Ascending aorta (tissue), 2 donors: ENCODE results near the gene HMGB3. TPM values are rescaled to one million over a fixed set of nuclear protein-coding genes. Genes with fewer than 3 reads are reported as not detected.

Source experiments
- DNase-seq, 2 donors: peaks; one replicate each; pipeline ENCODE4 v3.0.0-alpha.2; 2019; ENCODE audit warnings: low spot score in 2 of 2
- H3K27ac ChIP-seq, 2 donors: fragments of 200-600 bp; sonication (generic); one replicate each; pipeline ENCODE4 v1.5.1; 2016 to 2017; ENCODE audit warnings: mild to moderate bottlenecking in 1 of 2
- H3K27me3 ChIP-seq: fragments of 200-600 bp; sonication (generic); one replicate; pipeline ENCODE4 v1.5.1; 2017
- H3K36me3 ChIP-seq, 2 donors: fragments of 200-600 bp; sonication (generic); one replicate each; pipeline ENCODE4 v1.5.1; 2016
- H3K4me1 ChIP-seq, 2 donors: fragments of 200-600 bp; sonication (generic); one replicate each; pipeline ENCODE4 v1.5.1; 2016 to 2017; ENCODE audit warnings: mild to moderate bottlenecking in 1 of 2
- H3K4me3 ChIP-seq, 2 donors: fragments of 200-600 bp; sonication (generic); one replicate each; pipeline ENCODE4 v1.5.1; 2016 to 2017; ENCODE audit warnings: mild to moderate bottlenecking in 1 of 2
- H3K9me3 ChIP-seq, 2 donors: fragments of 200-600 bp; sonication (generic); one replicate each; pipeline ENCODE4 v1.5.1; 2016
- CTCF ChIP-seq, 3 experiments: fragments of 200-600 bp in 2 of 3; fragments of 450-650 bp in 1 of 3; sonication (generic) in 2 of 3; IDR thresholded peaks; one replicate each; pipeline ENCODE4 v1.5.1; 2016 to 2019; ENCODE audit warnings: antibody characterized with exemption in 3 of 3, mild to moderate bottlenecking in 1 of 3, moderate library complexity in 1 of 3
- intact Hi-C: fragments of 100-400 bp; cut with DNase I; formaldehyde crosslinking; loops from one replicate; pipeline ENCODE4 v1.15.1; 2023
- total RNA-seq: library from RNA; depleted of rRNA; stranded (reverse); fragments of >200 nt; gene quantifications from one replicate; pipeline ENCODE4 v1.1.0, GENCODE V29; 2016

Gene HMGB3
- total RNA-seq, 1 donor from 2014 or later, result 0.21 TPM

DNA sequence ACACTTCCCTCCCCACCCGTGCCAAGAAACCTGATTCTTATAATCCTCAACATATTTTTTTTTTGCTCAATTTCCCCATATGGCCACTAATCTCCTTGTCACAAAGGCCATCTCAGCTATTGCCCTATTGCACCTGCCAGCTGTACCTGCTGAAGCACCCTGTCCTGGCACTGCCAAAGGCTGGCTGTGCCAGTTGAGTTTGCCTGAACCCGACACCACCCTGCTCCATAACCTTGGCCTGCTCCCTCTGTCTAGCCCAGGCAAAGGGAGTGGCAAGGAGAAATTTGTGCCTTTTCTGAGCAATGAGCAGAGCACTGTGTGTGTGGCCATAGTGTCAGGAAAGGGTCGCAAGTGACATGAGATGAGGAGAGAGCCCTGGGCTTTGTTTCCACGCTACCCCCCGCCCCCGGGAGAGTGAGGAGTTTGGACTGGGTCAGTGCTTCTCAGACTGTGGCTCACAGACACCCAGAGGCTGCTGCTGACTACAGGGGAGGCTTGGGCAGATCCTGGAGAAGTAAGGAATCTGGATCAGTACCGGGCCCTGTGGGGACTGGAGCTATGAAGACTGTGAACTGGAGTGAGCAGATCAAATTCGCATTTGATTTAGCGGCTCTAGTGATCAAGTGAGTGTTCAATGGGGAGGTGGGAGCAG, 42.2 kb upstream of the HMGB3 start:
- Histone ChIP-seq H3K4me1 (no peaks in the 10 kb centered on the region), H3K4me3 (no peak overlapping the region), H3K36me3 (no peaks in the 10 kb centered on the region), H3K9me3 (no peaks in the 10 kb centered on the region), H3K27me3 (no peaks in the 10 kb centered on the region), H3K27ac (no peak overlapping the region)
- TF ChIP-seq CTCF (IDR thresholded peaks at IDR 0.05), result no peak
- intact Hi-C loops, result no loop called here
- DNase-seq, result no peak

DNA sequence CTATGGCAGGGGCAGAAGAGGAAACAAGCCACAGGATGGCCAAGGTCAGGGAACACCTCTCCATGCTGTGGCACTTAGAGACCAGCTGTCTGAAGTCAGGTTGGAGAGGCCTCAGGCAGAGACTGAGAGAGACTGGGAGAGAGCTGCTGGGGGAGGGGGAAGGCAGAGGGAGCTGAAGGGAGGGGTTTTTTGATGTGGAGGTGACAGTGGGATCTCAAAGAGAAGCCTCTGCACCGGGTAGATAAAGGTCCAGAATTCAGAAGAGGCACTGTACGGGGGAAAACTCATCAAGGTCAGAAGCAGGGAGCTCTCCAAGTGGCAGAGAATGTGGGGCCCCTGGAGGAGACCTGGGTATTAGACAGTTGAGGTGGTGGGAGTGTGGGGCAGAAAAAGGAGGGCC, 41.6 kb upstream of the HMGB3 start:
- Histone ChIP-seq H3K4me1 (no peaks in the 10 kb centered on the region), H3K27ac (no peak overlapping the region), H3K9me3 (no peaks in the 10 kb centered on the region), H3K27me3 (no peaks in the 10 kb centered on the region), H3K4me3 (no peak overlapping the region), H3K36me3 (no peaks in the 10 kb centered on the region)
- intact Hi-C loops, result no loop called here
- no peak for TF ChIP-seq CTCF (IDR thresholded peaks at IDR 0.05)
- DNase-seq, result no peak

- Histone ChIP-seq H3K4me3 (no peak overlapping the region), H3K4me1 (no peaks in the 10 kb centered on the region), H3K36me3 (no peaks in the 10 kb centered on the region), H3K9me3 (no peaks in the 10 kb centered on the region), H3K27ac (no peak overlapping the region), H3K27me3 (no peaks in the 10 kb centered on the region)
- intact Hi-C loops, result no loop called here
- no peak for DNase-seq
- no peak for TF ChIP-seq CTCF (IDR thresholded peaks at IDR 0.05)
Measured at GRCh38 chrX:150942942-150943594, 40.1 kb upstream of the HMGB3 start.

DNA sequence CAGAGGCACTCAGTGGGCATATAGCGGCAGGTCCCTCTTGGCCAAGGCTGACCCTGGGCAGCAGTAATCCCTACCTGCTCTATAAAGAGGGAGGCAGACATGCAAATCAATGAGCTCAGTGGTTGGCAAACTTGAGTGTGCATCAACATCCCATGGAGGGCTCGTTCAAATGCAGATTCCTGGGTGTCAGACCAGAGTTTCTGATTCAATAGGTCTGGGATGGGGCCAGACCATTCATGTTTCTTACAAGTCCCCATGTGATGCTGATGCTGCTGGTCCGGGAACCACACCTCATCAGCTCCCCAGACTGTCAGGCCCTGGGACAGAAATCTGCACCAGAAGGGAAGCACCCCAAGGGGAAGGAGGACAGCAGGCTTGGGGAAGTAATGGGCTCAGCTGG, 38.9 kb upstream of the HMGB3 start:
- H3K27me3 ChIP-seq, result no peaks in the 10 kb centered on the region
- DNase-seq, result no peak
- no peaks in the 10 kb centered on the region for H3K9me3 ChIP-seq
- H3K4me3 ChIP-seq, result no peak overlapping the region
- intact Hi-C loops, result no loop called here
- no peak for TF ChIP-seq CTCF (IDR thresholded peaks at IDR 0.05)
- H3K4me1 ChIP-seq, result no peaks in the 10 kb centered on the region
- H3K27ac ChIP-seq, result no peak overlapping the region
- H3K36me3 ChIP-seq, result no peaks in the 10 kb centered on the region

DNA sequence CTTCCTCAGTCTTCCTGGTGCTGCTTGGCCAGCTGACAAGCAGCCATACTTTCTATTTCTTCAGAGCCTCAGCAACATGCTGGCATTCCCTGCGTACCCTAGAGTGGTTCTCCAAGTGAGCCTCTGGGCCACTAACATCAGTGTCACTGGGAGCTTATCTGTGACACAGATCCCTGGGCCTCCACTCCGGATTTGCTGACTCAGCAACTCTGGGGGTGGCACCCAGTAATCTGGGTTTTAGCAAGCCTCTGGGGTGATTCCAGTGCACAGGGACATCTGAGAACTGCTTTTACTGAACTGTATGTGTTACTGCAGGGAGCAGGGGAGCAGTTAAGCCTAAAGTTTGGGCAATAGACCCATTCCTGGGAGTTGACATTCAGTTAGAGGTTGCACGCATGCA, 28.2 kb upstream of the HMGB3 start:
- no peak overlapping the region for H3K4me3 ChIP-seq
- no peak overlapping the region for H3K27ac ChIP-seq
- H3K27me3 ChIP-seq, result no peaks in the 10 kb centered on the region
- no peak for DNase-seq
- H3K36me3 ChIP-seq, result no peaks in the 10 kb centered on the region
- no peak for TF ChIP-seq CTCF (IDR thresholded peaks at IDR 0.05)
- intact Hi-C loops, result no loop called here
- no peaks in the 10 kb centered on the region for H3K9me3 ChIP-seq
- H3K4me1 ChIP-seq, result no peaks in the 10 kb centered on the region
